GM21786 (cell line): Measurements from ENCODE around the gene DUSP16.

Source experiments
- ATAC-seq: cut with Tn5 transposase; IDR thresholded peaks from one replicate; pipeline ENCODE4 v1.9.1; 2021; ENCODE audit not compliant: unreplicated experiment

Gene DUSP16

GRCh38 chr12:12445882-12446181 is 116.8 kb downstream of the DUSP16 start:
- ATAC-seq, result no peak

- ATAC-seq, result no peak
Observed at GRCh38 chr12:12445165-12445881, 117.3 kb downstream of the DUSP16 start.

GRCh38 chr12:12443431-12443878 is 119.2 kb downstream of the DUSP16 start:
- no peak for ATAC-seq

- no peak for ATAC-seq
Observed at GRCh38 chr12:12442548-12443071, 120.1 kb downstream of the DUSP16 start.

GRCh38 chr12:12441843-12442461 is 120.7 kb downstream of the DUSP16 start:
- no peak for ATAC-seq

- ATAC-seq, result no peak
Observed at GRCh38 chr12:12441429-12441807, 121.2 kb downstream of the DUSP16 start.

GRCh38 chr12:12440784-12441428 is 121.8 kb downstream of the DUSP16 start:
- ATAC-seq, result no peak

- ATAC-seq, result no peak
Observed at GRCh38 chr12:12439636-12440035, 123.0 kb downstream of the DUSP16 start.

GRCh38 chr12:12436831-12437345 is 125.8 kb downstream of the DUSP16 start:
- no peak for ATAC-seq

GRCh38 chr12:12433203-12433731 is 129.4 kb downstream of the DUSP16 start:
- ATAC-seq, result no peak

GRCh38 chr12:12432364-12432763 is 130.3 kb downstream of the DUSP16 start:
- no peak for ATAC-seq

- ATAC-seq, result no peak
Observed at GRCh38 chr12:12428961-12429657, 133.6 kb downstream of the DUSP16 start.

GRCh38 chr12:12428047-12428446 is 134.6 kb downstream of the DUSP16 start:
- no peak for ATAC-seq

- no peak for ATAC-seq
Observed at GRCh38 chr12:12427568-12427967, 135.1 kb downstream of the DUSP16 start.

GRCh38 chr12:12425616-12426015 is 137.0 kb downstream of the DUSP16 start:
- ATAC-seq, result no peak

GRCh38 chr12:12425001-12425400 is 137.7 kb downstream of the DUSP16 start:
- ATAC-seq, result no peak
